ENCODE data around the gene PRKCA. TPM values are rescaled to one million over a fixed set of nuclear protein-coding genes. Genes with fewer than 3 reads are reported as not detected.
A peak's percentile ranks its signal among the peaks of the same experiment; 100 is the strongest.
"Not testable (repeated sequence)": the region's sequence is repeated elsewhere in the genome, so short reads cannot be mapped to it uniquely, and the experiment has no call there.

Gene PRKCA
- total RNA-seq, 2 donors from 2014 or later: 6.5 to 6.6 TPM

- Histone ChIP-seq H3K9me3 (no peaks in the 10 kb centered on the region), H3K4me1 (peaks cover 42% of the 10 kb centered on the region), H3K27ac (no peak overlapping the region), H3K4me3 (no peak overlapping the region), H3K27me3 (no peaks in the 10 kb centered on the region), H3K36me3 (replicated peaks in 1 of 2; ENCODE audit: insufficient read depth in 1 of 2, low read depth in 2 of 2) (no peaks in the 10 kb centered on the region)
- WGBS, 2 donors: 87 to 93% methylated on average over 5 of the region's 5 CpGs
- TF ChIP-seq POLR2A (IDR thresholded peaks at IDR 0.05) (no peak), CTCF (IDR thresholded peaks at IDR 0.05) (no peak)
- no peak for ATAC-seq
- intact Hi-C loops (cut with DNase I): no loop called here
- no peak for DNase-seq
Observed at GRCh38 chr17:66720567-66720966, 418.2 kb downstream of the PRKCA start.

- Histone ChIP-seq H3K4me1 (peaks cover 32% of the 10 kb centered on the region), H3K9me3 (no peaks in the 10 kb centered on the region), H3K36me3 (replicated peaks in 1 of 2; ENCODE audit: insufficient read depth in 1 of 2, low read depth in 2 of 2) (no peaks in the 10 kb centered on the region), H3K27ac (no peak overlapping the region), H3K27me3 (no peaks in the 10 kb centered on the region), H3K4me3 (no peak overlapping the region)
- WGBS, 2 donors: 85 to 93% methylated on average over 2 of the region's 2 CpGs
- DNase-seq (no peak), ATAC-seq (no peak)
- TF ChIP-seq CTCF (IDR thresholded peaks at IDR 0.05) (no peak), POLR2A (IDR thresholded peaks at IDR 0.05) (no peak)
- intact Hi-C loops (cut with DNase I): no loop called here
Observed at GRCh38 chr17:66722341-66722740, 419.9 kb downstream of the PRKCA start.

- no peaks in the 10 kb centered on the region for H3K9me3 ChIP-seq
- 10 to 11% methylated on average over 4 to 5 of the region's 5 CpGs for WGBS, 2 donors
- TF ChIP-seq CTCF (IDR thresholded peaks at IDR 0.05) (no peak), POLR2A (IDR thresholded peaks at IDR 0.05) (no peak)
- DNase-seq (peak in 3 of 4 donors; percentile 33 to 50 (median 44)), ATAC-seq (peak; percentile 77)
- H3K27me3 ChIP-seq: no peaks in the 10 kb centered on the region
- H3K4me1 ChIP-seq: peaks cover 29% of the 10 kb centered on the region
- H3K27ac ChIP-seq: peak overlapping the region; percentile 4 to 63 (median 41)
- no peak overlapping the region for H3K4me3 ChIP-seq
- no peaks in the 10 kb centered on the region for H3K36me3 ChIP-seq (replicated peaks in 1 of 2; ENCODE audit: insufficient read depth in 1 of 2, low read depth in 2 of 2)
- intact Hi-C loops (cut with DNase I): loop anchor here (5.0 kb wide), 1 partner anchor 183 kb away; no protein-coding TSS in a partner anchor
Observed at GRCh38 chr17:66724581-66725341, 422.3 kb downstream of the PRKCA start.

- H3K4me3 ChIP-seq; DNase-seq; H3K36me3 ChIP-seq (replicated peaks in 1 of 2; ENCODE audit: insufficient read depth in 1 of 2, low read depth in 2 of 2); H3K9me3 ChIP-seq; ATAC-seq; H3K27me3 ChIP-seq: not testable (repeated sequence)
- H3K27ac ChIP-seq: peak overlapping the region in 2 of 4 donors; percentile 32 to 63
- H3K4me1 ChIP-seq: peaks cover 29% of the 10 kb centered on the region
- 76 to 87% methylated on average over 4 of the region's 4 CpGs for WGBS, 2 donors
- intact Hi-C loops (cut with DNase I): loop anchor here (5.0 kb wide), 1 partner anchor 182 kb away; no protein-coding TSS in a partner anchor
Observed at GRCh38 chr17:66725438-66725837, 423.0 kb downstream of the PRKCA start.

- WGBS, 2 donors: 91% methylated on average over 10 of the region's 10 CpGs
- TF ChIP-seq POLR2A (IDR thresholded peaks at IDR 0.05): no peak
- TF ChIP-seq CTCF (IDR thresholded peaks at IDR 0.05): no peak
- ATAC-seq (no peak), DNase-seq (no peak)
- intact Hi-C loops (cut with DNase I): loop anchor here (5.0 kb wide), 1 partner anchor 181 kb away; no protein-coding TSS in a partner anchor
- no peaks in the 10 kb centered on the region for H3K36me3 ChIP-seq (replicated peaks in 1 of 2; ENCODE audit: insufficient read depth in 1 of 2, low read depth in 2 of 2)
- H3K9me3 ChIP-seq: no peaks in the 10 kb centered on the region
- H3K4me1 ChIP-seq: peaks cover 29% of the 10 kb centered on the region
- H3K27me3 ChIP-seq: no peaks in the 10 kb centered on the region
- H3K4me3 ChIP-seq: no peak overlapping the region
- no peak overlapping the region for H3K27ac ChIP-seq
Observed at GRCh38 chr17:66725956-66726355, 423.5 kb downstream of the PRKCA start.
